IPS-NIHi7 (cell line): ENCODE results near the gene SLC2A6.

Source experiments
- DNase-seq: peaks from one replicate; pipeline ENCODE4 v3.0.0; 2012; ENCODE audit warnings: mixed read lengths; ENCODE audit errors: extremely low spot score

SLC2A6 gene

GRCh38 chr9:133496861-133497842 lies 18.3 kb upstream of the SLC2A6 start:
- no peak for DNase-seq

- no peak for DNase-seq
These were observed 16.7 kb upstream of the SLC2A6 start for GRCh38 chr9:133495327-133496293.

- no peak for DNase-seq
These were observed 15.9 kb upstream of the SLC2A6 start for GRCh38 chr9:133494636-133495326.

- no peak for DNase-seq
These were observed 15.1 kb upstream of the SLC2A6 start for GRCh38 chr9:133493845-133494540.

GRCh38 chr9:133493428-133493827 lies 14.5 kb upstream of the SLC2A6 start:
- DNase-seq, result no peak

- DNase-seq, result no peak
These were observed 13.4 kb upstream of the SLC2A6 start for GRCh38 chr9:133492061-133493021.

GRCh38 chr9:133491656-133491925 lies 12.7 kb upstream of the SLC2A6 start:
- peak; percentile 6 for DNase-seq

GRCh38 chr9:133490865-133491655 lies 12.2 kb upstream of the SLC2A6 start:
- no peak for DNase-seq

- DNase-seq, result no peak
These were observed 11.3 kb upstream of the SLC2A6 start for GRCh38 chr9:133490201-133490681.

GRCh38 chr9:133489253-133490190 lies 10.6 kb upstream of the SLC2A6 start:
- DNase-seq, result no peak

- DNase-seq, result no peak
These were observed 9.9 kb upstream of the SLC2A6 start for GRCh38 chr9:133488686-133489252.

- no peak for DNase-seq
These were observed 8.4 kb upstream of the SLC2A6 start for GRCh38 chr9:133487331-133487725.

- DNase-seq, result no peak
These were observed 6.8 kb upstream of the SLC2A6 start for GRCh38 chr9:133485531-133486260.

- no peak for DNase-seq
These were observed 6.0 kb upstream of the SLC2A6 start for GRCh38 chr9:133484671-133485437.

- DNase-seq, result no peak
These were observed 4.7 kb upstream of the SLC2A6 start for GRCh38 chr9:133483611-133484010.
